GM18505 (cell line): ENCODE results near the gene MRPS21.
"Not testable (repeated sequence)": the region's sequence is repeated elsewhere in the genome, so short reads cannot be mapped to it uniquely, and the experiment has no call there.

Source experiments
- ATAC-seq: cut with Tn5 transposase; IDR thresholded peaks from one replicate; pipeline ENCODE4 v1.9.1; 2021; ENCODE audit not compliant: unreplicated experiment
- POLR2A ChIP-seq: IDR thresholded peaks from 4 replicates; pipeline ENCODE4 v1.6.1; 2011; ENCODE audit warnings: borderline replicate concordance; ENCODE audit not compliant: insufficient read depth, insufficient read length; ENCODE audit errors: extremely low read depth

MRPS21 gene

GRCh38 chr1:150299716-150300115 is 6.1 kb downstream of the MRPS21 start:
- ATAC-seq: no peak
- no peak for TF ChIP-seq POLR2A

GRCh38 chr1:150302338-150302737 is 8.7 kb downstream of the MRPS21 start:
- no peak for TF ChIP-seq POLR2A
- ATAC-seq: no peak

- TF ChIP-seq POLR2A: no peak
- ATAC-seq: no peak
Observed at GRCh38 chr1:150302902-150303301, 9.2 kb downstream of the MRPS21 start.

GRCh38 chr1:150308585-150308984 is 14.9 kb downstream of the MRPS21 start:
- not testable (repeated sequence) for ATAC-seq

- ATAC-seq: no peak
- no peak for TF ChIP-seq POLR2A
Observed at GRCh38 chr1:150309758-150310508, 16.3 kb downstream of the MRPS21 start.

- no peak for ATAC-seq
- no peak for TF ChIP-seq POLR2A
Observed at GRCh38 chr1:150311762-150312161, 18.1 kb downstream of the MRPS21 start.

GRCh38 chr1:150314691-150315090 is 21.0 kb downstream of the MRPS21 start:
- not testable (repeated sequence) for ATAC-seq

GRCh38 chr1:150320667-150320978 is 27.0 kb downstream of the MRPS21 start:
- ATAC-seq: no peak
- TF ChIP-seq POLR2A: no peak

GRCh38 chr1:150321826-150322166 is 28.1 kb downstream of the MRPS21 start:
- no peak for ATAC-seq
- no peak for TF ChIP-seq POLR2A

GRCh38 chr1:150322310-150322709 is 28.6 kb downstream of the MRPS21 start:
- no peak for ATAC-seq
- TF ChIP-seq POLR2A: no peak

GRCh38 chr1:150332651-150333290 is 39.1 kb downstream of the MRPS21 start:
- no peak for ATAC-seq
- TF ChIP-seq POLR2A: no peak

- no peak for TF ChIP-seq POLR2A
- ATAC-seq: no peak
Observed at GRCh38 chr1:150346316-150346715, 52.7 kb downstream of the MRPS21 start.

GRCh38 chr1:150352866-150353265 is 59.2 kb downstream of the MRPS21 start:
- ATAC-seq: no peak
- no peak for TF ChIP-seq POLR2A
